A673 (cell line): ENCODE results near the gene ZFYVE21. TPM values are rescaled to one million over a fixed set of nuclear protein-coding genes. Genes with fewer than 3 reads are reported as not detected.

Source experiments
- BruUV-seq: library from RNA; stranded (reverse); fragments of 400-500 nt; replicated peaks from 2 replicates; lab custom pipeline; 2021; lab: Mats Ljungman, UMichigan
- CTCF ChIA-PET: fragments of 300-600 bp; sonication (Branson Sonifier 250); formaldehyde crosslinking; loops from one replicate; lab custom pipeline; 2022; ENCODE audit warnings: antibody characterized with exemption; lab: Charles Lee
- POLR2A ChIA-PET: fragments of 300-600 bp; sonication (Branson Sonifier 250); formaldehyde crosslinking; loops from one replicate; lab custom pipeline; 2022; ENCODE audit warnings: antibody characterized with exemption; ENCODE audit not compliant: low non-redundant PET; lab: Charles Lee
- DNase-seq: peaks from one replicate; pipeline ENCODE4 v3.0.0-alpha.2; 2015; ENCODE audit warnings: low spot score
- H3K27ac ChIP-seq: fragments of 200-600 bp; sonication (generic); 2 replicates; pipeline ENCODE4 v1.5.1; 2016; ENCODE audit warnings: mixed run types, low read depth, mild to moderate bottlenecking, mixed read lengths, antibody characterized with exemption, low read length; ENCODE audit not compliant: poor library complexity, severe bottlenecking
- H3K27me3 ChIP-seq: fragments of 200-600 bp; sonication (generic); replicated peaks from 2 replicates; pipeline ENCODE4 v1.6.1; 2017; ENCODE audit warnings: mixed run types, low read depth, mild to moderate bottlenecking, mixed read lengths, antibody characterized with exemption, low read length; ENCODE audit not compliant: insufficient read depth, poor library complexity
- H3K36me3 ChIP-seq: fragments of 200-600 bp; sonication (generic); 2 replicates; pipeline ENCODE4 v1.6.1; 2016; ENCODE audit warnings: mixed run types, mild to moderate bottlenecking, mixed read lengths, antibody characterized with exemption, low read length; ENCODE audit not compliant: insufficient read depth, poor library complexity, severe bottlenecking
- H3K4me1 ChIP-seq: fragments of 200-600 bp; sonication (generic); 2 replicates; pipeline ENCODE4 v1.6.1; 2017; ENCODE audit warnings: mixed run types, mild to moderate bottlenecking, mixed read lengths, antibody characterized with exemption, low read length; ENCODE audit not compliant: insufficient read depth, poor library complexity, severe bottlenecking
- H3K4me3 ChIP-seq: fragments of 200-600 bp; sonication (generic); 2 replicates; pipeline ENCODE4 v1.5.1; 2016; ENCODE audit warnings: low read depth, mixed run types, mild to moderate bottlenecking, mixed read lengths, low read length; ENCODE audit not compliant: poor library complexity, severe bottlenecking
- H3K9me3 ChIP-seq: fragments of 200-600 bp; sonication (generic); 2 replicates; pipeline ENCODE4 v1.6.1; 2016; ENCODE audit warnings: mixed run types, low read depth, mild to moderate bottlenecking, mixed read lengths, antibody characterized with exemption, low read length; ENCODE audit not compliant: poor library complexity, severe bottlenecking
- EZH2 ChIP-seq: fragments of 200-600 bp; sonication (generic); IDR thresholded peaks from 2 replicates; pipeline ENCODE4 v1.6.1; 2017; ENCODE audit warnings: borderline replicate concordance, low read depth, mild to moderate bottlenecking, mixed read lengths, antibody characterized with exemption, low read length; ENCODE audit not compliant: poor library complexity, severe bottlenecking
- intact Hi-C: fragments of 100-400 bp; cut with micrococcal nuclease; formaldehyde crosslinking; loops from one replicate; pipeline ENCODE4 v1.10.0; 2022; ENCODE audit not compliant: unreplicated experiment
- total RNA-seq: library from RNA; stranded (reverse); gene quantifications from 2 replicates; pipeline ENCODE4 v1.2.3, GENCODE V29; 2021
- TF ChIP-seq, protein P1 (sequence below): fragments of 300-800, 200-600 bp; sonication (generic); conservative IDR thresholded peaks from 2 replicates; pipeline ENCODE4 v1.5.1; 2017; ENCODE audit warnings: low read depth, mild to moderate bottlenecking, antibody characterized with exemption, low read length, moderate library complexity, mixed read lengths

Gene ZFYVE21
- total RNA-seq, 1 experiment from 2014 or later: 35.7 TPM

DNA sequence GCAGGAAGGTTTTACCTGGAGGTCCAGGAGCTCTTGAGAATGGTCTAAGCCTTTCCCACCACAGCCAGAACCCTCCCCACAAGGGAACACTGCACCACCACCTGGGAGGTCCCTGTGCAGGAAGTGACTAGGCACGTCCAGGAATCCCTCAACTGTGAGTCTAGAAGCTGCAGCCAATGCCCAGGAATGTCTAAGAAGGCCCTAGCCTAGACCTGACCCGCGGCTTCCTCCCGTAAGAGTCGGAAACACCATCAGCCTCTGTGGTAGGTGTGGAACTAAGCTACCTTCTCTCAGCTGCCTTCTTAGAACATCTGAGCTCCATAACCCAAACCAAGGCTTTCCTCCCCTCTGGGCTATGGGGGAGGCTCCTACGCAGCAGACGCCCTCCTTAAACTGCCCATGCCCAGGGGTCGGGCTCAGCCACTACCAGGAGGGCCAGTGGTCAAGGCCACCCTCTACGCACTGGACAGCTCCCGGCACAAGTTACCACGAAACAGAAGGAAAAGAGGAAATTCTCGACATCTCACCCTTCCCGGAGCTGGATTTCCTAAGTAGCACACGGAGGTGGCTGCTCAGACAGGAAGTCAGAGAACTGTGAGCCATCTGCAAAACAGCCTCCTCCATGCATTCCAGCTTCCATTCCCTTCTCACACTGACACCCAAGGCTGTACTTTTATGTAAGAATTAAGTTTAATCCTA, 25.5 kb downstream of the ZFYVE21 start:
- no peaks in the 10 kb centered on the region for H3K4me1 ChIP-seq
- no peaks in the 10 kb centered on the region for H3K9me3 ChIP-seq
- CTCF ChIA-PET: no interaction called here
- POLR2A ChIA-PET: no interaction called here
- TF ChIP-seq EZH2: no peak
- TF ChIP-seq, protein P1, sequence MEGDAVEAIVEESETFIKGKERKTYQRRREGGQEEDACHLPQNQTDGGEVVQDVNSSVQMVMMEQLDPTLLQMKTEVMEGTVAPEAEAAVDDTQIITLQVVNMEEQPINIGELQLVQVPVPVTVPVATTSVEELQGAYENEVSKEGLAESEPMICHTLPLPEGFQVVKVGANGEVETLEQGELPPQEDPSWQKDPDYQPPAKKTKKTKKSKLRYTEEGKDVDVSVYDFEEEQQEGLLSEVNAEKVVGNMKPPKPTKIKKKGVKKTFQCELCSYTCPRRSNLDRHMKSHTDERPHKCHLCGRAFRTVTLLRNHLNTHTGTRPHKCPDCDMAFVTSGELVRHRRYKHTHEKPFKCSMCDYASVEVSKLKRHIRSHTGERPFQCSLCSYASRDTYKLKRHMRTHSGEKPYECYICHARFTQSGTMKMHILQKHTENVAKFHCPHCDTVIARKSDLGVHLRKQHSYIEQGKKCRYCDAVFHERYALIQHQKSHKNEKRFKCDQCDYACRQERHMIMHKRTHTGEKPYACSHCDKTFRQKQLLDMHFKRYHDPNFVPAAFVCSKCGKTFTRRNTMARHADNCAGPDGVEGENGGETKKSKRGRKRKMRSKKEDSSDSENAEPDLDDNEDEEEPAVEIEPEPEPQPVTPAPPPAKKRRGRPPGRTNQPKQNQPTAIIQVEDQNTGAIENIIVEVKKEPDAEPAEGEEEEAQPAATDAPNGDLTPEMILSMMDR: no peak
- H3K27ac ChIP-seq: no peak overlapping the region
- no peak for DNase-seq
- H3K27me3 ChIP-seq: no peaks in the 10 kb centered on the region
- intact Hi-C loops: no loop called here
- no peaks in the 10 kb centered on the region for H3K36me3 ChIP-seq
- no TSS peak for BruUV-seq
- H3K4me3 ChIP-seq: no peak overlapping the region

DNA sequence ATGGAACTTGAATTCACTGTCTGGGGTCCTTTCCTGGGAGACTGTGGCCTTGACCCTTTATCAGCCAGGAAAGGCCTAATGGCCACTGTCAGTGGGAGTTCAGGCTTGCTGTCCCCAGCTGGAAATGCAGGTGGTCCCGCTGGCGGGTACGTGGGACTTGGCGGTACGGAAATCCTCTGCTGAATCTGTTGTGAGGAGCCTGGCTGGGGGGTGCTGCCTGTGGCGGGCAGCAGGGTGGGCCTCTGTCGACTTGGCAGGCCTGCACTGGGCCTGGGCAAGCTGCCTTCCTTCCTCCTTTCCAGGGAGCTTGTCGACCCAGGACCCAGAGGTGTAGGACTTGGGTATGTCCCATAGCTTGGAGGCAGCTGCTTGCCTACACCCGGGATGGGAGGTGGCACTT, 26.3 kb downstream of the ZFYVE21 start:
- Histone ChIP-seq H3K27me3 (no peaks in the 10 kb centered on the region), H3K9me3 (no peaks in the 10 kb centered on the region), H3K36me3 (no peaks in the 10 kb centered on the region), H3K4me1 (no peaks in the 10 kb centered on the region), H3K27ac (peak overlapping the region; percentile 10), H3K4me3 (no peak overlapping the region)
- POLR2A ChIA-PET: no interaction called here
- TF ChIP-seq, protein P1: no peak
- TF ChIP-seq EZH2: no peak
- no TSS peak for BruUV-seq
- CTCF ChIA-PET: no interaction called here
- no peak for DNase-seq
- intact Hi-C loops: no loop called here

GRCh38 chr14:103742499-103743255, 27.1 kb downstream of the ZFYVE21 start:
- Histone ChIP-seq H3K4me3 (no peak overlapping the region), H3K9me3 (no peaks in the 10 kb centered on the region), H3K4me1 (no peaks in the 10 kb centered on the region), H3K36me3 (no peaks in the 10 kb centered on the region), H3K27me3 (no peaks in the 10 kb centered on the region), H3K27ac (no peak overlapping the region)
- intact Hi-C loops: no loop called here
- POLR2A ChIA-PET: no interaction called here
- CTCF ChIA-PET: no interaction called here
- TF ChIP-seq EZH2: no peak
- TF ChIP-seq, protein P1: no peak
- no peak for DNase-seq
- BruUV-seq: no TSS peak
